Measurements from ENCODE around the gene SRPK3.
"Not testable (repeated sequence)": the region's sequence is repeated elsewhere in the genome, so short reads cannot be mapped to it uniquely, and the experiment has no call there.

SRPK3 gene

GRCh38 chrX:153814591-153815315 lies 33.9 kb downstream of the SRPK3 start:
- no peak for DNase-seq

GRCh38 chrX:153816831-153817690 lies 36.2 kb downstream of the SRPK3 start:
- no peak for DNase-seq

- DNase-seq: not testable (repeated sequence)
Measured at GRCh38 chrX:153818064-153818463, 37.2 kb downstream of the SRPK3 start.

GRCh38 chrX:153818571-153819383 lies 37.9 kb downstream of the SRPK3 start:
- DNase-seq: peak; percentile 69

GRCh38 chrX:153819384-153820040 lies 38.7 kb downstream of the SRPK3 start:
- DNase-seq: no peak

GRCh38 chrX:153820601-153821000 lies 39.8 kb downstream of the SRPK3 start:
- peak; percentile 52 for DNase-seq

GRCh38 chrX:153821066-153821465 lies 40.2 kb downstream of the SRPK3 start:
- no peak for DNase-seq

GRCh38 chrX:153824348-153824747 lies 43.5 kb downstream of the SRPK3 start:
- no peak for DNase-seq

GRCh38 chrX:153825042-153825441 lies 44.2 kb downstream of the SRPK3 start:
- DNase-seq: no peak

- no peak for DNase-seq
Measured at GRCh38 chrX:153827016-153827415, 46.2 kb downstream of the SRPK3 start.

- DNase-seq: no peak
Measured at GRCh38 chrX:153827903-153828302, 47.1 kb downstream of the SRPK3 start.

- DNase-seq: no peak
Measured at GRCh38 chrX:153828308-153828707, 47.5 kb downstream of the SRPK3 start.

GRCh38 chrX:153828723-153829548 lies 48.1 kb downstream of the SRPK3 start:
- DNase-seq: no peak

GRCh38 chrX:153829549-153829798 lies 48.6 kb downstream of the SRPK3 start:
- DNase-seq: no peak

GRCh38 chrX:153829799-153830639 lies 49.2 kb downstream of the SRPK3 start, which contains the start of gene PDZD4:
Gene PDZD4 (minus strand): TSS chrX:153830544. CDS start chrX:153830298, 246 bp downstream.
- DNase-seq: peak; percentile 36

- peak; percentile 27 for DNase-seq
Measured at GRCh38 chrX:153830640-153831428, 50.0 kb downstream of the SRPK3 start.

GRCh38 chrX:153831429-153832150 lies 50.7 kb downstream of the SRPK3 start:
- no peak for DNase-seq

- no peak for DNase-seq
Measured at GRCh38 chrX:153832728-153833127, 51.9 kb downstream of the SRPK3 start.
